Adrenal gland (tissue), 5 donors: ENCODE results near the gene LORICRIN.

Experiments used
- POLR2A ChIP-seq, 2 donors: fragments of 450-650 bp; IDR thresholded peaks; one replicate each; pipeline ENCODE4 v1.6.1; 2017; ENCODE audit warnings: antibody characterized with exemption in 2 of 2, mild to moderate bottlenecking in 2 of 2, moderate library complexity in 1 of 2
- TF ChIP-seq, protein P1 (sequence below), 6 experiments: fragments of 450-650 bp in 4 of 6; fragments of 200-600 bp in 2 of 6; sonication (generic) in 1 of 6; IDR thresholded peaks; 1 replicate in 5 of 6; 2 replicates in 1 of 6; pipeline versions ENCODE4 v1.5.1 to v1.8.0; 2016 to 2021; ENCODE audit warnings: antibody characterized with exemption in 6 of 6, mild to moderate bottlenecking in 2 of 6, moderate library complexity in 1 of 6
- donor health status: DM: no; HTN: no; CAD: no.

DNA sequence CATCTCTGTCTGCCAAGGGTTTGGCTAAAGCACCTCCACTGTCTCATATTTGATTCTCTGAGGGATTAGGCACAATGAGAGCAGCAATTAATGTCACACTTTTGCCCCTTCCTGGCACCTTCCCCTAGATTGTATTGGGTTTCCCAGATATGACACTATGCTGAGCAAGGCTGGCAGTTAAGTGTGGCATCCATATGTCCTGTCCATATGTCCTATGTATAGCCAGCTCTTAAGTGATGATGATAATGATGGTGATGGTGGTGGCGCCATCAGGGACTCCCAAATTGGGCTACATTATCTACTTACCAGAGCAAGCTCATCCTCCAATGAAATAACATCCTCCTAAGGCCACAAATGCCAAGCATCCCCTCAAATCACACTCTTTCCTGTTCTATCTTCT lies 13.5 kb upstream of the LORICRIN start:
- TF ChIP-seq, protein P1, sequence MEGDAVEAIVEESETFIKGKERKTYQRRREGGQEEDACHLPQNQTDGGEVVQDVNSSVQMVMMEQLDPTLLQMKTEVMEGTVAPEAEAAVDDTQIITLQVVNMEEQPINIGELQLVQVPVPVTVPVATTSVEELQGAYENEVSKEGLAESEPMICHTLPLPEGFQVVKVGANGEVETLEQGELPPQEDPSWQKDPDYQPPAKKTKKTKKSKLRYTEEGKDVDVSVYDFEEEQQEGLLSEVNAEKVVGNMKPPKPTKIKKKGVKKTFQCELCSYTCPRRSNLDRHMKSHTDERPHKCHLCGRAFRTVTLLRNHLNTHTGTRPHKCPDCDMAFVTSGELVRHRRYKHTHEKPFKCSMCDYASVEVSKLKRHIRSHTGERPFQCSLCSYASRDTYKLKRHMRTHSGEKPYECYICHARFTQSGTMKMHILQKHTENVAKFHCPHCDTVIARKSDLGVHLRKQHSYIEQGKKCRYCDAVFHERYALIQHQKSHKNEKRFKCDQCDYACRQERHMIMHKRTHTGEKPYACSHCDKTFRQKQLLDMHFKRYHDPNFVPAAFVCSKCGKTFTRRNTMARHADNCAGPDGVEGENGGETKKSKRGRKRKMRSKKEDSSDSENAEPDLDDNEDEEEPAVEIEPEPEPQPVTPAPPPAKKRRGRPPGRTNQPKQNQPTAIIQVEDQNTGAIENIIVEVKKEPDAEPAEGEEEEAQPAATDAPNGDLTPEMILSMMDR (IDR thresholded peaks at IDR 0.05) = no peak
- no peak for TF ChIP-seq POLR2A (IDR thresholded peaks at IDR 0.05)
